GM23338 (cell line): ENCODE measurements around the gene PPP2R2D.

Source experiments
- CREB1 ChIP-seq: fragments of 250-450 bp; sonication (Bioruptor Pico); IDR thresholded peaks from 2 replicates; pipeline ENCODE4 v1.5.0; 2020; ENCODE audit warnings: low read depth, mild to moderate bottlenecking, moderate library complexity
- CTCF ChIP-seq, 2 experiments: fragments of 200-600 bp in 1 of 2; sonication (generic) in 1 of 2; conservative IDR thresholded peaks; 2 replicates each; pipeline versions ENCODE4 v1.5.1 to v1.6.1; 2016 to 2017; ENCODE audit warnings: antibody characterized with exemption in 2 of 2, low read depth in 2 of 2, mild to moderate bottlenecking in 2 of 2, moderate library complexity in 1 of 2
- EZH2 ChIP-seq: fragments of 200-600 bp; sonication (generic); IDR thresholded peaks from one replicate; pipeline ENCODE4 v1.8.0; 2017; ENCODE audit warnings: antibody characterized with exemption, mild to moderate bottlenecking, low read depth; ENCODE audit not compliant: unreplicated experiment
- EZH2phosphoT487 ChIP-seq: fragments of 200-600 bp; sonication (generic); IDR thresholded peaks from one replicate; pipeline ENCODE4 v1.8.1; 2018; ENCODE audit warnings: antibody characterized with exemption; ENCODE audit not compliant: unreplicated experiment
- JUNB ChIP-seq: IDR thresholded peaks from one replicate; pipeline ENCODE4 v1.6.1; 2016; ENCODE audit warnings: antibody characterized with exemption; ENCODE audit not compliant: unreplicated experiment
- POLR2AphosphoS5 ChIP-seq: IDR thresholded peaks from 2 replicates; pipeline ENCODE4 v1.6.1; 2016; ENCODE audit warnings: antibody characterized with exemption, low read depth
- REST ChIP-seq: IDR thresholded peaks from one replicate; pipeline ENCODE4 v1.6.1; 2018; ENCODE audit warnings: antibody characterized with exemption; ENCODE audit not compliant: unreplicated experiment
- STAT1 ChIP-seq: IDR thresholded peaks from one replicate; pipeline ENCODE4 v1.6.1; 2016; ENCODE audit warnings: antibody characterized with exemption; ENCODE audit not compliant: unreplicated experiment
- ZNF114 ChIP-seq: fragments of 250-450 bp; sonication (Bioruptor Pico); IDR thresholded peaks from 2 replicates; pipeline ENCODE4 v1.5.0; 2020; ENCODE audit warnings: mild to moderate bottlenecking, moderate library complexity
- ZNF331 ChIP-seq: fragments of 250-450 bp; sonication (Bioruptor Pico); IDR thresholded peaks from 2 replicates; pipeline ENCODE4 v1.5.0; 2020; ENCODE audit warnings: low read depth, mild to moderate bottlenecking, moderate library complexity
- ZNF462 ChIP-seq: fragments of 250-450 bp; sonication (Bioruptor Pico); IDR thresholded peaks from 2 replicates; pipeline ENCODE4 v1.5.0; 2020; ENCODE audit warnings: mild to moderate bottlenecking, moderate library complexity

GRCh38 chr10:131961777-131962662 lies 61.2 kb downstream of the PPP2R2D start:
- TF ChIP-seq CTCF (conservative IDR thresholded peaks at IDR 0.05; ENCODE audit: low read depth in 2 of 2) (no peak), EZH2 (no peak), ZNF462 (no peak), ZNF331 (CRISPR knock-in tag) (no peak), POLR2AphosphoS5 (no peak), EZH2phosphoT487 (no peak), JUNB (no peak), CREB1 (CRISPR knock-in tag) (no peak), REST (no peak), ZNF114 (CRISPR knock-in tag) (no peak), STAT1 (no peak)
